RKO (cell line): ENCODE results near the gene ACSM3.
A peak's percentile ranks its signal among the peaks of the same experiment; 100 is the strongest.

Experiments used
- DNase-seq: peaks from one replicate; pipeline ENCODE4 v3.0.0-alpha.2; 2016; ENCODE audit warnings: low spot score

The ACSM3 gene

GRCh38 chr16:20806168-20807050, 42.6 kb downstream of the ACSM3 start, which contains the start of the genes ERI2 and REXO5:
ERI2 (minus strand) TSS chr16:20806472; CDS start chr16:20806430, 42 bp downstream.
REXO5 (plus strand) TSS chr16:20806527; CDS start chr16:20806954, 427 bp downstream.
- peak; percentile 94 for DNase-seq

GRCh38 chr16:20807862-20808261, 44.0 kb downstream of the ACSM3 start:
- DNase-seq, result no peak

GRCh38 chr16:20811889-20812439, 48.1 kb downstream of the ACSM3 start:
- DNase-seq, result no peak

- no peak for DNase-seq
These were observed 48.7 kb downstream of the ACSM3 start for GRCh38 chr16:20812510-20812909.

- no peak for DNase-seq
These were observed 51.0 kb downstream of the ACSM3 start for GRCh38 chr16:20814784-20815183.

GRCh38 chr16:20818929-20819585, 55.2 kb downstream of the ACSM3 start:
- DNase-seq, result no peak

GRCh38 chr16:20821682-20822081, 57.9 kb downstream of the ACSM3 start:
- DNase-seq, result no peak

GRCh38 chr16:20822521-20823325, 58.9 kb downstream of the ACSM3 start:
- no peak for DNase-seq

GRCh38 chr16:20826039-20826566, 62.3 kb downstream of the ACSM3 start:
- no peak for DNase-seq

GRCh38 chr16:20829536-20829935, 65.7 kb downstream of the ACSM3 start:
- DNase-seq, result no peak

- no peak for DNase-seq
These were observed 66.6 kb downstream of the ACSM3 start for GRCh38 chr16:20830372-20830771.

- no peak for DNase-seq
These were observed 69.3 kb downstream of the ACSM3 start for GRCh38 chr16:20833086-20833485.

- DNase-seq, result no peak
These were observed 74.4 kb downstream of the ACSM3 start for GRCh38 chr16:20838240-20838639.

- no peak for DNase-seq
These were observed 75.7 kb downstream of the ACSM3 start for GRCh38 chr16:20839504-20839903.

GRCh38 chr16:20844054-20844453, 80.2 kb downstream of the ACSM3 start:
- DNase-seq, result no peak

- DNase-seq, result no peak
These were observed 80.8 kb downstream of the ACSM3 start for GRCh38 chr16:20844588-20844987.

GRCh38 chr16:20846030-20846429, 82.2 kb downstream of the ACSM3 start:
- DNase-seq, result no peak

- no peak for DNase-seq
These were observed 82.7 kb downstream of the ACSM3 start for GRCh38 chr16:20846551-20846950.
